NCI-H526 treated with DMSO at 0.1 percent for 48 hours (cell line): ENCODE results near the gene KIF27.
"Not testable (repeated sequence)": the region's sequence is repeated elsewhere in the genome, so short reads cannot be mapped to it uniquely, and the experiment has no call there.

Source experiments
- DNase-seq: peaks from one replicate; lab custom pipeline; 2025; lab: John Stamatoyannopoulos, UW

KIF27 gene

GRCh38 chr9:83803941-83804340, 117.3 kb downstream of the KIF27 start:
- not testable (repeated sequence) for DNase-seq

DNA sequence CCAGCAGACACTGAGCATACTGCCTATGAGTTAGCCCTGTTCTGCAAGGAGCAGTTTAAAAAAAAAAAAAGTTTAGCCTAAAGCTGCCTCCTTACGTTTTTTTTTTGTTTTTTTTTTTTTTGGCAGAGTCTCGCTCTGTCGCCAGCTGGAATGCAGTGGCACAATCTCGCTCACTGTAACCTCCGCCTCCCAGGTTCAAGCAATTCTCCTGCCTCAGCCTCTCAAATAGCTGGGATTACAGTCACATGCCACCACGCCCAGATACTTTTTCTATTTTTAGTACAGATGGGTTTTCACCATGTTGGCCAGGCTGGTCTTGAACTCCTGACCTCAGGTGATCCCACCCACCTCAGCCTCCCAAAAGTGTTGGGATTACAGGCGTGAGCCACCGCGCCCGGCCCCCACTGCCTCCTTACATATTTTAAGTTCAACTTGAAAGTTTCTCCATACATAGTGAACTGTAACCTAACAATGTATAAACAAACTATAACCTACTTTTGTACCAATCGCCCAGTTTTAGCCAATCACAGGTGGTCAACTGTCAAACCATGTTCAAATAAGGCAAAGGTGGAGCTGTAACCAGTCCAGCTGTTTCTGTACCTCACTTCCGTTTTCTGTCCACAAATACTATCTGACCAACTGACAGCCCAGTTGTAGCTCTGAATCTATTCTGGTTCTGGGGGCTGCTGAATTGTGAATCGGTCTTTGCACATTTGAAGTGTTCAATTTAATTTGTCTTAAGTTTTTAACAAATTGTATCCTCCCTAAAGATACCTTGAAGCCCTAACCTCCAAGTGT, 120.8 kb downstream of the KIF27 start:
- no peak for DNase-seq

GRCh38 chr9:83794051-83794450, 127.2 kb downstream of the KIF27 start:
- no peak for DNase-seq

DNA sequence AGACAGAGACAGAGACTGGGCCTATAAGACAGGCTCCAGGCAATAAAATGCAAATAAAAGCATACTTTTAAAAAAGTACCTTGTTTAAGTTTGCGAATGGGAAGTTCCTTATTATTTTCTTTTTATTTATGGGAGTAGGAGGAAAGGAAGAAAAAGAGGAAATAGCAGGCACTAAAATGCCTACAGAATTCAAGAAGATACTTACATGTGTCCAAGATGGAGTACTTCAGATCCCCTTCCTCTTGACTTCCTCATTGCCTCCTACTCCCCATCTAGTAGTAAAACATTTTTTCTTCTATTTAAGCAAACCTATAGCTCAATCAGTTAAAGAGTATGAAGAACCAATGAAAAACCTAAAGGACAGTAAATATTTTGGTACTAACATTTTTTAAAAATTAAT, 128.5 kb downstream of the KIF27 start:
- DNase-seq: no peak
